ENCODE measurements around the gene TOX3. TPM values are rescaled to one million over a fixed set of nuclear protein-coding genes. Genes with fewer than 3 reads are reported as not detected.

TOX3 gene
- total and polyA plus RNA-seq, 2 experiments from 2014 or later, result 9.8 to 15.6 TPM

- TF ChIP-seq, protein P1, sequence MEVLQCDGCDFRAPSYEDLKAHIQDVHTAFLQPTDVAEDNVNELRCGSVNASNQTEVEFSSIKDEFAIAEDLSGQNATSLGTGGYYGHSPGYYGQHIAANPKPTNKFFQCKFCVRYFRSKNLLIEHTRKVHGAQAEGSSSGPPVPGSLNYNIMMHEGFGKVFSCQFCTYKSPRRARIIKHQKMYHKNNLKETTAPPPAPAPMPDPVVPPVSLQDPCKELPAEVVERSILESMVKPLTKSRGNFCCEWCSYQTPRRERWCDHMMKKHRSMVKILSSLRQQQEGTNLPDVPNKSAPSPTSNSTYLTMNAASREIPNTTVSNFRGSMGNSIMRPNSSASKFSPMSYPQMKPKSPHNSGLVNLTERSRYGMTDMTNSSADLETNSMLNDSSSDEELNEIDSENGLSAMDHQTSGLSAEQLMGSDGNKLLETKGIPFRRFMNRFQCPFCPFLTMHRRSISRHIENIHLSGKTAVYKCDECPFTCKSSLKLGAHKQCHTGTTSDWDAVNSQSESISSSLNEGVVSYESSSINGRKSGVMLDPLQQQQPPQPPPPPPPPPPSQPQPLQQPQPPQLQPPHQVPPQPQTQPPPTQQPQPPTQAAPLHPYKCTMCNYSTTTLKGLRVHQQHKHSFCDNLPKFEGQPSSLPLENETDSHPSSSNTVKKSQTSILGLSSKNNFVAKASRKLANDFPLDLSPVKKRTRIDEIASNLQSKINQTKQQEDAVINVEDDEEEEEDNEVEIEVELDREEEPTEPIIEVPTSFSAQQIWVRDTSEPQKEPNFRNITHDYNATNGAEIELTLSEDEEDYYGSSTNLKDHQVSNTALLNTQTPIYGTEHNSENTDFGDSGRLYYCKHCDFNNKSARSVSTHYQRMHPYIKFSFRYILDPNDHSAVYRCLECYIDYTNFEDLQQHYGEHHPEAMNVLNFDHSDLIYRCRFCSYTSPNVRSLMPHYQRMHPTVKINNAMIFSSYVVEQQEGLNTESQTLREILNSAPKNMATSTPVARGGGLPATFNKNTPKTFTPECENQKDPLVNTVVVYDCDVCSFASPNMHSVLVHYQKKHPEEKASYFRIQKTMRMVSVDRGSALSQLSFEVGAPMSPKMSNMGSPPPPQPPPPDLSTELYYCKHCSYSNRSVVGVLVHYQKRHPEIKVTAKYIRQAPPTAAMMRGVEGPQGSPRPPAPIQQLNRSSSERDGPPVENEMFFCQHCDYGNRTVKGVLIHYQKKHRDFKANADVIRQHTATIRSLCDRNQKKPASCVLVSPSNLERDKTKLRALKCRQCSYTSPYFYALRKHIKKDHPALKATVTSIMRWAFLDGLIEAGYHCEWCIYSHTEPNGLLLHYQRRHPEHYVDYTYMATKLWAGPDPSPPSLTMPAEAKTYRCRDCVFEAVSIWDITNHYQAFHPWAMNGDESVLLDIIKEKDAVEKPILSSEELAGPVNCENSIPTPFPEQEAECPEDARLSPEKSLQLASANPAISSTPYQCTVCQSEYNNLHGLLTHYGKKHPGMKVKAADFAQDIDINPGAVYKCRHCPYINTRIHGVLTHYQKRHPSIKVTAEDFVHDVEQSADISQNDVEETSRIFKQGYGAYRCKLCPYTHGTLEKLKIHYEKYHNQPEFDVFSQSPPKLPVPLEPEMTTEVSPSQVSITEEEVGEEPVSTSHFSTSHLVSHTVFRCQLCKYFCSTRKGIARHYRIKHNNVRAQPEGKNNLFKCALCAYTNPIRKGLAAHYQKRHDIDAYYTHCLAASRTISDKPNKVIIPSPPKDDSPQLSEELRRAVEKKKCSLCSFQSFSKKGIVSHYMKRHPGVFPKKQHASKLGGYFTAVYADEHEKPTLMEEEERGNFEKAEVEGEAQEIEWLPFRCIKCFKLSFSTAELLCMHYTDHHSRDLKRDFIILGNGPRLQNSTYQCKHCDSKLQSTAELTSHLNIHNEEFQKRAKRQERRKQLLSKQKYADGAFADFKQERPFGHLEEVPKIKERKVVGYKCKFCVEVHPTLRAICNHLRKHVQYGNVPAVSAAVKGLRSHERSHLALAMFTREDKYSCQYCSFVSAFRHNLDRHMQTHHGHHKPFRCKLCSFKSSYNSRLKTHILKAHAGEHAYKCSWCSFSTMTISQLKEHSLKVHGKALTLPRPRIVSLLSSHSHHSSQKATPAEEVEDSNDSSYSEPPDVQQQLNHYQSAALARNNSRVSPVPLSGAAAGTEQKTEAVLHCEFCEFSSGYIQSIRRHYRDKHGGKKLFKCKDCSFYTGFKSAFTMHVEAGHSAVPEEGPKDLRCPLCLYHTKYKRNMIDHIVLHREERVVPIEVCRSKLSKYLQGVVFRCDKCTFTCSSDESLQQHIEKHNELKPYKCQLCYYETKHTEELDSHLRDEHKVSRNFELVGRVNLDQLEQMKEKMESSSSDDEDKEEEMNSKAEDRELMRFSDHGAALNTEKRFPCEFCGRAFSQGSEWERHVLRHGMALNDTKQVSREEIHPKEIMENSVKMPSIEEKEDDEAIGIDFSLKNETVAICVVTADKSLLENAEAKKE (CRISPR knock-in tag; IDR thresholded peaks at IDR 0.05), result no peak
Observed at GRCh38 chr16:52487849-52488457, 59.0 kb downstream of the TOX3 start (continued).

GRCh38 chr16:52480237-52480636, 66.7 kb downstream of the TOX3 start:
- no peak overlapping the region for H3K27ac Mint-ChIP-seq
- Histone ChIP-seq H3F3A (replicated peaks; ENCODE audit: low read depth) (no peaks in the 10 kb centered on the region), H2AFZ (no peak overlapping the region), H3K4me2 (no peak overlapping the region), H3K79me2 (replicated peaks; ENCODE audit: insufficient read depth) (peaks cover 54% of the 10 kb centered on the region), H3K36me3 (ENCODE audit: insufficient read depth) (no peaks in the 10 kb centered on the region), H3K4me1 (ENCODE audit: insufficient read depth) (peaks cover 11% of the 10 kb centered on the region), H3K27ac (ENCODE audit: low read depth) (no peak overlapping the region), H3K4me3 (no peak overlapping the region), H3K9me2 (ENCODE audit: insufficient read depth) (peaks cover 11% of the 10 kb centered on the region; the same call in 1 of the 2 replicates), H3K27me3 (ENCODE audit: insufficient read depth) (no peaks in the 10 kb centered on the region), H4K20me1 (replicated peaks; ENCODE audit: insufficient read depth) (no peaks in the 10 kb centered on the region; the same call in 1 of the 2 replicates)
- H3K27me3 Mint-ChIP-seq (ENCODE audit: insufficient read depth, low read depth, poor library complexity), result no peaks in the 10 kb centered on the region
- no peaks in the 10 kb centered on the region for H3K9me3 Mint-ChIP-seq
- no peak for DNase-seq (ENCODE audit: low spot score)
- H3K4me1 Mint-ChIP-seq, result peaks cover 19% of the 10 kb centered on the region
- no peak for ATAC-seq
- no peaks in the 10 kb centered on the region for H3K36me3 Mint-ChIP-seq (ENCODE audit: low read depth)
- H3K4me3 Mint-ChIP-seq, result no peak overlapping the region
- TF ChIP-seq CTCF (conservative IDR thresholded peaks at IDR 0.05; ENCODE audit: low read depth in 2 of 2) (no peak), EZH2 (IDR thresholded peaks at IDR 0.05; ENCODE audit: low read depth, unreplicated experiment) (no peak), EZH2phosphoT487 (IDR thresholded peaks at IDR 0.05; ENCODE audit: unreplicated experiment) (no peak), JUNB (IDR thresholded peaks at IDR 0.05; ENCODE audit: unreplicated experiment) (no peak), ZNF114 (CRISPR knock-in tag; IDR thresholded peaks at IDR 0.05) (no peak), NANOG (IDR thresholded peaks at IDR 0.05; ENCODE audit: borderline replicate concordance) (no peak)
- TF ChIP-seq, protein P1 (CRISPR knock-in tag; IDR thresholded peaks at IDR 0.05), result no peak
